ENCODE data around the gene PEX26. TPM values are rescaled to one million over a fixed set of nuclear protein-coding genes. Genes with fewer than 3 reads are reported as not detected.

Gene PEX26
- total and polyA plus RNA-seq, 2 of the 13 experiments (the other 11 are each of a cell fraction or from before 2014, with no cell fraction given) = 10.6 to 25.1 TPM

GRCh38 chr22:18148293-18148965 lies 70.6 kb downstream of the PEX26 start (continued):
- TF ChIP-seq POLR2AphosphoS2 (IDR thresholded peaks at IDR 0.05; ENCODE audit: low read depth, low read length) (no peak), PAX8 (CRISPR knock-in tag; IDR thresholded peaks at IDR 0.05; ENCODE audit: borderline replicate concordance) (no peak; the same call in 1 of the 2 replicates), ZSCAN29 (CRISPR knock-in tag; conservative IDR thresholded peaks at IDR 0.05) (peak; percentile 80; the same call in 1 of the 2 replicates), ZNF343 (CRISPR knock-in tag; IDR thresholded peaks at IDR 0.05) (0 out of 2 replicates have a peak, but pooled peaks have one; percentile 82), CHD2 (IDR thresholded peaks at IDR 0.05; ENCODE audit: low read depth, low read length) (no peak), TERF1 (CRISPR knock-in tag; IDR thresholded peaks at IDR 0.05) (no peak), CHD4 (IDR thresholded peaks at IDR 0.05; ENCODE audit: borderline replicate concordance, low read length) (0 out of 2 replicates have a peak, but pooled peaks have one; percentile 16), ZNF484 (CRISPR knock-in tag; IDR thresholded peaks at IDR 0.05; ENCODE audit: borderline replicate concordance, low read depth) (no peak), SIN3A (IDR thresholded peaks at IDR 0.05; ENCODE audit: borderline replicate concordance, low read depth, low read length) (peak; percentile 62; the same call in 1 of the 2 replicates), ZFP82 (CRISPR knock-in tag; IDR thresholded peaks at IDR 0.05; ENCODE audit: borderline replicate concordance) (0 out of 2 replicates have a peak, but pooled peaks have one; percentile 62), GLI4 (CRISPR knock-in tag; IDR thresholded peaks at IDR 0.05; ENCODE audit: borderline replicate concordance) (no peak), NFATC3 (CRISPR knock-in tag; IDR thresholded peaks at IDR 0.05) (no peak), MNT (IDR thresholded peaks at IDR 0.05) (0 out of 2 replicates have a peak, but pooled peaks have one; percentile 10), NFE2L1 (CRISPR knock-in tag; IDR thresholded peaks at IDR 0.05; ENCODE audit: borderline replicate concordance) (no peak), HNRNPLL (IDR thresholded peaks at IDR 0.05; ENCODE audit: low read depth, low read length, poor library complexity, severe bottlenecking) (no peak), ZNF260 (CRISPR knock-in tag; IDR thresholded peaks at IDR 0.05; ENCODE audit: borderline replicate concordance, low read depth) (no peak), MTA1 (CRISPR knock-in tag; IDR thresholded peaks at IDR 0.05; ENCODE audit: borderline replicate concordance) (peak; percentile 95), RFXANK (CRISPR knock-in tag; IDR thresholded peaks at IDR 0.05) (no peak), ARID5B (CRISPR knock-in tag; IDR thresholded peaks at IDR 0.05) (peak; percentile 93), HCFC1 (IDR thresholded peaks at IDR 0.05; ENCODE audit: low read depth, low read length) (no peak)
